ENCODE measurements around the gene CNFN.
A peak's percentile ranks its signal among the peaks of the same experiment; 100 is the strongest.

The CNFN gene

GRCh38 chr19:42407816-42408175 is 17.7 kb upstream of the CNFN start:
- DNase-seq: no peak

- no peak for DNase-seq
These were observed 17.2 kb upstream of the CNFN start for GRCh38 chr19:42407085-42407815.

- DNase-seq: no peak
These were observed 16.0 kb upstream of the CNFN start for GRCh38 chr19:42406111-42406510.

- no peak for DNase-seq
These were observed 13.5 kb upstream of the CNFN start for GRCh38 chr19:42403586-42403985.

GRCh38 chr19:42402376-42403116 is 12.4 kb upstream of the CNFN start:
- no peak for DNase-seq

GRCh38 chr19:42401365-42402303 is 11.5 kb upstream of the CNFN start:
- peak; percentile 90 for DNase-seq

GRCh38 chr19:42400404-42400803 is 10.3 kb upstream of the CNFN start:
- no peak for DNase-seq

GRCh38 chr19:42397263-42398166 is 7.4 kb upstream of the CNFN start:
- DNase-seq: no peak

- DNase-seq: peak; percentile 99
These were observed 6.5 kb upstream of the CNFN start for GRCh38 chr19:42396381-42397262.

GRCh38 chr19:42394751-42395150 is 4.7 kb upstream of the CNFN start:
- no peak for DNase-seq

- no peak for DNase-seq
These were observed 2.1 kb upstream of the CNFN start for GRCh38 chr19:42392165-42392564.

- no peak for DNase-seq
These were observed 1.1 kb downstream of the CNFN start for GRCh38 chr19:42388851-42389489.

GRCh38 chr19:42386974-42387707 is 3.0 kb downstream of the CNFN start:
- peak; percentile 82 for DNase-seq

GRCh38 chr19:42380155-42380554 is 9.9 kb downstream of the CNFN start:
- DNase-seq: no peak

GRCh38 chr19:42378225-42379215 is 11.6 kb downstream of the CNFN start:
- no peak for DNase-seq

GRCh38 chr19:42376177-42376555 is 13.9 kb downstream of the CNFN start:
- no peak for DNase-seq

GRCh38 chr19:42375415-42376176 is 14.5 kb downstream of the CNFN start:
- DNase-seq: no peak

- DNase-seq: no peak
These were observed 15.2 kb downstream of the CNFN start for GRCh38 chr19:42374826-42375376.
